ENCODE results near the gene TDRD10.

DNA sequence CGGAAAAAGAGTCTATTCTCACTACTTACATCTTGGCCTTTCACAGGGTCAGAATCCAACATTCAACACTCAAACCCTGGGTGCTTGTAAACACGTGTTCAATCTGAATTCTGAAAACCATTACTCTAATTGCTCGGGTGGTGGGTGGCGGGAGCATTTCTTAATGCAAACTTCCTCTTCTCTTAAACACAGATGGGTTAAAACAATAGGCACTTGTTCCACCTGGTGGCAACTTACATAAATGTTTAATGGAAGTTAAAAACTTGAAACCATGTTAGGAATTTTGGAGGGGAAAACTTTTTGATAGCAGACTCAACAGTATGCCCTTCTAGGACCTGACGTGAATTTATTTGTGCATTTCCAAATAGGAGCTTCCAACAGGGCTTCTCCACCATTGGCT lies 23.4 kb upstream of the TDRD10 start:
- TF ChIP-seq POLR2A (IDR thresholded peaks at IDR 0.05) = no peak
- TF ChIP-seq, protein P1, sequence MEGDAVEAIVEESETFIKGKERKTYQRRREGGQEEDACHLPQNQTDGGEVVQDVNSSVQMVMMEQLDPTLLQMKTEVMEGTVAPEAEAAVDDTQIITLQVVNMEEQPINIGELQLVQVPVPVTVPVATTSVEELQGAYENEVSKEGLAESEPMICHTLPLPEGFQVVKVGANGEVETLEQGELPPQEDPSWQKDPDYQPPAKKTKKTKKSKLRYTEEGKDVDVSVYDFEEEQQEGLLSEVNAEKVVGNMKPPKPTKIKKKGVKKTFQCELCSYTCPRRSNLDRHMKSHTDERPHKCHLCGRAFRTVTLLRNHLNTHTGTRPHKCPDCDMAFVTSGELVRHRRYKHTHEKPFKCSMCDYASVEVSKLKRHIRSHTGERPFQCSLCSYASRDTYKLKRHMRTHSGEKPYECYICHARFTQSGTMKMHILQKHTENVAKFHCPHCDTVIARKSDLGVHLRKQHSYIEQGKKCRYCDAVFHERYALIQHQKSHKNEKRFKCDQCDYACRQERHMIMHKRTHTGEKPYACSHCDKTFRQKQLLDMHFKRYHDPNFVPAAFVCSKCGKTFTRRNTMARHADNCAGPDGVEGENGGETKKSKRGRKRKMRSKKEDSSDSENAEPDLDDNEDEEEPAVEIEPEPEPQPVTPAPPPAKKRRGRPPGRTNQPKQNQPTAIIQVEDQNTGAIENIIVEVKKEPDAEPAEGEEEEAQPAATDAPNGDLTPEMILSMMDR (IDR thresholded peaks at IDR 0.05 in 4 of 5, conservative IDR thresholded peaks at IDR 0.05 in 1 of 5) = no peak

All from gastrocnemius medialis (tissue), 4 donors.